GM18499 (cell line): Measurements from ENCODE around the gene ITSN1.

ENCODE experiments used
- ATAC-seq: cut with Tn5 transposase; IDR thresholded peaks from one replicate; pipeline ENCODE4 v1.9.1; 2021; ENCODE audit warnings: moderate number of reproducible peaks; ENCODE audit not compliant: insufficient read depth, unreplicated experiment

ITSN1 gene

DNA sequence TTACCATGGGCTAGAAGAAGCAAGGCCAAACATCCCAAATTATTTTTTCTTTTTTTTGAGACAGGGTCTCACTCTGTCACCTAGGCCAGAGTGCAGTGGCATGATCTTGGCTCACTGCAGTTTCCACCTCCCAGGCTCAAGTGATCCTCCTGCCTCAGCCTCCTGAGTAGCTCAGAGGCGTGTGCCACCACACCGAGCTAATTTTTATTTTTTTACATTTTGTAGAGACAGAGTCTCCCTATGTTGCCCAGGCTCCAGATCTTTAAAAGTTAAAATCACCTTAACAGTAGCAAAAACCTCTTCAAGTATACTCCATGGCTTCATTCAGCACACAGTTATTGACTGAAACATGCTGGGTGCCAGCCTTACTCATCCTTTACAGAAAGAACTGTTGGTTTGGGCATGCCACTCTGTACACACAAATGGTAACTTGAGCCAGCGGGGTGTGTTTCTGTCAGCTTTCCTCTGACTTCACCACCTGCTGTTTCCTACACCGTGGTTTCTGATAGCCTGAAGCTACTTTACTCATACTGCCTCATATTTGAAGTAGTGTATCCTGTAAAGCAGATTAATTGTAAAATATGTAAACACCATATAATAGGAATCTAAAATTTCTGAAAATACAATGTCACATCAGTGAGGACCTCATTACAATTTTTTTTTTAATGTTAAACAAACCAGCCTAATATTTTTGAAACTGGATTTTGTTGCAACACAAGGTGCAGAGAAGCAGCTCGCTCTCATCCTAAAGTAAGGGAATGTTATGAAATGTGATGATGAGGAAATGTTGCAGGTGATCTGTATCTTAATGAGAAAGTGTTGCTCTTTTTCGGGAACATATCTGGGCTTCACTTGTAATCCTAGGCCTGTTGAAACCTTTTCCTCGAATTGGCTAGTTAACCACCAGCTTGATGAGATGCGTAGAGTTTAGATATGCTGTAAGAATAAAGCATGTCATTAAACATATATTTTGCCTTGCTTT, 159.4 kb downstream of the ITSN1 start:
- no peak for ATAC-seq

DNA sequence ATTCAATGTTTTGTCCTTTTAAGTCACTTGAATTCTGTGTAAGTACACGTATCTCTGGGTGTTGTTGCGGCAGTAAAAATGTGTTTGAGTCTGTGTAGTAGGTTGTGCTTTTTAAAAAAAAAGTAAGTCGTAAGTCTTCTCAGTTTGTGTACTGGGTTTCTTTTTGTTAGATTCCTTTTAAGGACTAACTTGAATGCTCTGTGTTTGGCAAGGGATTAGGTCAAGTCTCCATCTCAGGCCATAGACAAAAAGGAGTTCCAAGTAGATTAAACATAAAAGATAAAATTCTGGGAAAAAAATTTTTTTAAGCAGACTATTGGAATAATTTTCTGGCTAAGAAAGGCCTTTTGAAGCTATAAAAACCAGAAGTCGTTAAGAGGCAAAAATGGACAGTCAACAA, 160.2 kb downstream of the ITSN1 start:
- no peak for ATAC-seq

DNA sequence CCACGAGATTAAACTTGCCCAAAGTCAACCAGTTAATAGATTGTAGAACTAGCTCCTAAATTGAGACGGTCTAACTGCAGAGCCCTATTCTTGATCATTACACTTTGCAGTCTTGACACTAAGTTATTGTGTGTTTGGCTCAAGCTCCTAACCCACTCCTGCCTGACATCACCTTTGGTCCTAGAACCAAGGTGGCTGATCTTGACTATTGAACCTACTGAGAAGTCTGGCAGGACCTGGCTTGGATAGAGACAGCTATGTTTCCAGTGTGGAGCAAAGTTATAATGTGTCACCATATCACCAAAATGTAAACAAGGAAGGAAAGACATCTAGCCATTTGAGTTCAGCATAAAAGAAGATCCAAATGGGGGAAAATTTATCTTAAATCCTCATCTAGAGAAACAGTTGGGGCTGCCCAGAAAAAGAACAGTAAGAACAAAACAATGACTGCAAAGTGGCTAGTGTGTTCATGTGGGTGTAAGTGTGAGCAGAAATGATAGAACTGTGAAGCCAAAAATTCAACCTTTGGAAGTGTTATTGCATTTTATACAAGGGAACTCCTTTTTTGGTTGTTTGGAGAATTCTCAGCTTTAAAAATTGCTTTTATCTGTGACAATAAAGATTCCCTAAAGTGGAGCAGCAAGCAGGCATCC, 166.5 kb downstream of the ITSN1 start:
- ATAC-seq = no peak

DNA sequence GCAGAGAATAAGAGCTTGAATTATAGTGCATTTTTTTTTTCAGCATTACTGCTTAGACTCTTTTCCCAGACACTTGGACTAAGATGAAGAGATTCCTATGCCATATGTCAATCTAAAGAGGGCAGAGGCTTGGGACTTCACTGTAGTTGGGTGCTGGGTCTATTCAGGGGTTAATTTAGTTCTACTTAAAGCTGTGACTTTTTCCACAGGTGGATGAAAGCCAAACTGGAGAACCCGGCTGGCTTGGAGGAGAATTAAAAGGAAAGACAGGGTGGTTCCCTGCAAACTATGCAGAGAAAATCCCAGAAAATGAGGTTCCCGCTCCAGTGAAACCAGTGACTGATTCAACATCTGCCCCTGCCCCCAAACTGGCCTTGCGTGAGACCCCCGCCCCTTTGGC, 168.5 kb downstream of the ITSN1 start:
- ATAC-seq = no peak

DNA sequence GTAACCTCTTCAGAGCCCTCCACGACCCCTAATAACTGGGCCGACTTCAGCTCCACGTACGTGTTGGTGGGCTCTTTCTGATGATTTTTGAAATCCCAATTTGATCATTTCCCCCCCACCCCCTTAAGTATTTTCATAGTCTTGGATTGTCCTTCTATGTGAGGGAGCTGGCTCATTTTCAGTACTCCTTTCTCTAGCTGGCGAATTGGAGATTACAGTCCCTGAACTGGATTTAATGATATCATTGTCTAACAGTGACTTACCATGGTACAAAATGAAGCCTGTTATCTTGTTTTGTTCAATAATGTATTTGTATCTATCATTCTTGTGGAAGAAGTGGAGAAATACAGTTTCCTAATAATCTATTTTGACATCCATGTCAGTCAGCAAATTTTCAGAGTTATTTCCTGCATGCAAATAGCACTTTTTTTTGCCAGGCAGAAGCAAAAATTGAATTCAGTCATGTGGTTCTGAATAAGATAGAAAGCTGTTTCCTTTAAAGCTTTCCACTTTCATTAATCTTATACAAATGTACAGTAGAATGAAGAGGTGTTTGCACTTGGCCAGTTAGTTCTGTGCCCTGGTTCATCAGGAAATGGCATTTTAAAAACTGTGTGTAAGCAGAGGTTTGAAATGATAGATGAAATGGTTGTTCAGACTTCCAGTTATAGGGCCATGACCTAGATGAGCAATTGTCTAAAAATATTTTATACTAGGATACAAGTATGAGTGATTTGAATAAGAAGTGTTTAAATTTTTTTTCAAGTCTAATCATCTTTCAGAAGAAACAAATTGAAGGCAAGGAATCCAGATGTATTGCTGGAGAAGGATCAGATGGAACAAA, 169.1 kb downstream of the ITSN1 start:
- ATAC-seq = no peak

DNA sequence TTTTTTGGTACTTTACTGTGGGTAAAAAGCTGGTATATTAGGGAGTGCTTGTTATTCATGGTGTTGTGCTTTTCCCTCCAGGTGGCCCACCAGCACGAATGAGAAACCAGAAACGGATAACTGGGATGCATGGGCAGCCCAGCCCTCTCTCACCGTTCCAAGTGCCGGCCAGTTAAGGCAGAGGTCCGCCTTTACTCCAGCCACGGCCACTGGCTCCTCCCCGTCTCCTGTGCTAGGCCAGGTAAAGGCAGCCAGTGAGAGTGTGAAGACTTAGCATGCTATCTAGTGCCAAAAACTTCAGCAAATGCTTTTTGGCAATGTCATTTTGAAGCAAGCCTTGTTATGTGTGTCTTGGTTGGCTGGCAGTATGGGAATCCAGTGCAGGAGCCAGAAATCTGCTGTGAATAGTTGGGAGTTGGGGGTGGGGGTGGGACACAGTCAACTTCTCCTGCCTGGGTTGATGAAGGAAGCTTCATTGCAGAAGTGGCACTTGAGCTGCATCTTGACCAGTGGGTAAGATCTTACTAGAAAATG, 171.6 kb downstream of the ITSN1 start:
- no peak for ATAC-seq

DNA sequence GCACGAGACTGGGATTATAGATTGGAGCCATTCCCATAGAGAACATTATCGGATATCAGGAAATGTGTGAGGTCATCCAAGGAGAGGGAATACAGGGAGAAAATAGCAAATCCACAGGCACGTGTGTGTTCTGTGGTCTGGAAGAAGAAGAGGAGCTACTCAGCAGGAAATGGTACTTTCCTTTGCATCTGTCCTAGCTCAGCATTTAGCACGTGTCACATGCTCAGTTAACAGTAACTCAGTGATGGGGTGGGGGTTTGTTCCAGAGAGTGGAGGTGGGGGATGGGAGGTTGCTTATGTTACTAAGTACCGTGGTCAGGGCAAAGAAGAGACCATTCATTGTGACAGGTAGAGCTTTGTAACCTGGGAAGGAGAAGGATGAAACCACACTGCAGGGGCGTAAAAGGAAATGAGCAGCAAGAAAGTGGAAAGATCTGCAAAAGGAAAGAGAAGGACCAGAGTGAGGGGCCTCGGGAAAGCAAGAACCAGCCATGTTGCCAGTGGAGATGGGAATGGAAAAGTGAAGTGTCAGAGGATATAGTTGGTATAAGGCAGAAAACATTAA, 172.9 kb downstream of the ITSN1 start:
- no peak for ATAC-seq

DNA sequence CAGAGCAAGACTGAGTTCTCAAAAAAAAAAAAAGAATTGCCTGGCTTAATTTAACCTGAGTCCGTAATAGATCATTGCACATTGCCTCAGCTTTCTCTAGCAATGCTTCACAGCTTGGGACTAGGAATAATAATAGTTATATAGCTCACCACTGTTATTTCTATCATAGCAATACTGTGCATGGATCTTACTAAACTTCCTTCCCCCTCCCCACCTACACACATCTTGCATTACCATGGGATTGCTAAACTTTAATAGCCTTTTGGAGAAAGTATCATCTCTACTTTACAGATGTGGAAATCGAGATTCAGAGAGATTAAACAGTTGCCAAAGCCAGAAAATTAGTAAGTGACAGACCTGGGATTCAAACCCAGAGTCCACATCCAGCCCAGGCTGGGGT, 173.9 kb downstream of the ITSN1 start:
- ATAC-seq = no peak

DNA sequence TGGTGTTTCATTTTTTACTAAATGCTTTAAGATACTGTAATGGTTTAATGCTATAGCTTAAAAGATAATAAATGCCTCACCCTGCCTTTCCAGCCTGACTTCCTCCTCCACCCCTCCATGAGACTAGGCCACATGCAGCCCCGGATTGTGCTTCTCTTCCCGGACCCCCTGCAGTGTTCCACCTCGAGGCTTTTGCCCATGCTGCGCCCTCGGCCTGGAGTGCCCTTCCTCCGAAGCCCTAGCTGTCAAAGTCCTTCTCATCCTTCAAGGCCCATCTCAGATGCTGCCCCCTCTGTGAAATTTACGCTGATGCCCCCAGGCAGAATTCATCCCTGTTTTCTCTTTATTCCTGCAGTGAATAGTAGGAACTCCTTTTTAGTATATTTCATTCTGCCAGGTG, 174.8 kb downstream of the ITSN1 start:
- ATAC-seq = no peak

DNA sequence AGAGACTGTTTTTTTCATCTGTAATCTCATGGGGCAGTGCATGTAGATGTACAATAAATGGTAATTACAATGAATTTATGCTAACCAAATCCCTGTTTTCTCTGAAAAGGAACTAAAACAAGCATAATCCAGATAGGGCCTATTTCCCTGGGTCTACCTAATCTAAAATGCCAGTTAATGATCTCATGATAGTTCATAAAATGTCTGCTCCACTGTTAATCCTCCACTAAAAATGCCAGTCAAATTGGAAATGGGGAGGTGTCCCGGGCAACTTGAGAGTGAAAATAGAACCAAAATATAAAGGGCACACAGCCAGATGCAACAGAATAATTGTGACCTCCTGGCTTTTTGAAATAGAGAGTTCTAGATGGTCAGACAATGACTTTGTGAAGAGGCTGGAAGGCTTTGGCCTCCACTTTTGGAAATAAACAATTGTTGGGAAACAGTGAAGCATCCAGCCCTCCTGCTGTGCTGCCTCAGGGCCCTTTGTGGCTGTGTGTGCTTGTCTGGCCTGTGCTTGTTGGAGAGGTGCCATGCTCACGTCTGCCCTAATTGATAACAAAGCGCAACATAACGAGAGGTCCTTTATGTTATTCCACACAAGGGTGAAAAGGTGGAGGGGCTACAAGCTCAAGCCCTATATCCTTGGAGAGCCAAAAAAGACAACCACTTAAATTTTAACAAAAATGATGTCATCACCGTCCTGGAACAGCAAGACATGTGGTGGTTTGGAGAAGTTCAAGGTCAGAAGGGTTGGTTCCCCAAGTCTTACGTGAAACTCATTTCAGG, 175.6 kb downstream of the ITSN1 start:
- ATAC-seq = no peak

DNA sequence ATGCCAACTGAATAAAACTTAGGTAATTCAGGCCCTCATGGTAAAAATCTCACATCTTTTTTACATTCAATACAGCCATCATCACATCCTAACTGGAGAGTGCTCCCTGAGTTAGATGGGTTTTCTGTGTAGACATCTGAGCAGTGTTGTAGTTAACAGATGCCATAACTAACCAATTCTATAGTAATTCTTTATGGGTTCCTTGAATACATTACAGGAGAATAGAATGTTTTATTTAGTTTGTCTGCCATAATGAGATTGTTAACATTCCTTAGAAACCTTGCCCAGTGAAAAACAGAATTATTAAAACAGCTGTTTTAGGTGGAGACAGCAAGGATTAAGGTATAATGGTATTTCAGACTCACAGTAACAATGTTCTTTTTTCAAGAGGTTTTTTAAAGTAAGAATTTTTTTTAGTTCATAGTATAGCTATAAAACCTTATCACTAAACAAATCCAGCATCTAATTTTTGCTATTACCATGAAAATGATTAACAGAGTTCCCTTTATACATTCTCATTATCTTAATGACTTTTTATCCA, 178.0 kb downstream of the ITSN1 start:
- ATAC-seq = no peak

DNA sequence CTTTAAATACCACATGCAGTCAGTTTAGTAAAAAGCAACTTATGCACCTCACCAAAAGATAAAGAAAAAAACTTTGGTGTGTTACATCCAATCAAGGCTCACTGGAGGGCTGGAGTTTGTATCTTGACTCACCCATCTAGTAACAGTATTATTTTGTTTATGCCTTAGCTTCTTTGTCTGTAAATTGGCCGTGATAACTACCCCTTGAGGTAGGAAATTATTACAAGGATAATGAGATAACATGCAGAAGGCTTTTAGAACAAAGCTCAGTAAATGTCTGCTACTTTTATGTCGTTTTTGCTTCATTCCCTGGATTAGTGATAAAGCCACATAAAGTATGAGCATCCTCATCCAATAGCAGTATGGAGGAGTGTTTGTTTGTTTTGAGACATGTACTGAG, 178.5 kb downstream of the ITSN1 start:
- no peak for ATAC-seq

DNA sequence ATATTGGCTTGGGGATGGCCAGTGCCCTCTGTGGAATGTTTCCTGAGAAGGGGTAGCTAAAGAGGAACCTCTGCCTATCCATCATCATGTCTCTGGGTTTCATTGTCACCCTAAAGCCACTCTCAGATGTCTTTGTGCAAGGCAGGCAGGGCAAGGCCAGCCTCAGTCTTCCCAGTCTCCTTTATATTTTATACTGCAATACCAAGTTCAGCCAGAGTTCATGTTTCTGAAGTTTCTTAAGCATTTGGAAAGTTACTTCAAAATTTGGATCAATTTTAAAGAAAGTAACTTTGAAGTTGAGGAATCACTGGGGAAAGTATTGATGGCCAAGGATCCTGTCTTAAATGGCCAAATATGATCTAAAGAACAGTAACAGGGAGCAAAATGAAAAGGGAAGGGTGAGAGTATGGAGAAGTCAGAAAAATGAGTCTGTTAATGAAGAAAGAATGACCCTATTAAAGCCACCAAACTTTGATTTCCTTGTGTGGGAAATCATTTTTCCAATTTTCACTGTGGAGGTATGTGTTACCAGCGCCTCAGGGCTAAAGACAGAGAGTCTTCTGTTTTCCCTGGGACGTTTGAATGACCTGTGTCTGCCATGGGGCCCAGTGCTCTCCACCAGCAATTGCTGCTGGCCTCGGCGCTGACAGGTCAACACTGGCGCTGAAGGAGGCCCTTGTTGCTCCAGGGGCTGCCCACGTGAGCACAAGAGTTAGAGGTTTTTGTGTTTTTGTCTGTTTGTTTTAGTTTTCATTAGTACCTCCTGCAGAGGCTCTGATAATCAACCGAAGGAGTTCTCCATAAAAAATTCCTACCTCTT, 179.4 kb downstream of the ITSN1 start:
- no peak for ATAC-seq

DNA sequence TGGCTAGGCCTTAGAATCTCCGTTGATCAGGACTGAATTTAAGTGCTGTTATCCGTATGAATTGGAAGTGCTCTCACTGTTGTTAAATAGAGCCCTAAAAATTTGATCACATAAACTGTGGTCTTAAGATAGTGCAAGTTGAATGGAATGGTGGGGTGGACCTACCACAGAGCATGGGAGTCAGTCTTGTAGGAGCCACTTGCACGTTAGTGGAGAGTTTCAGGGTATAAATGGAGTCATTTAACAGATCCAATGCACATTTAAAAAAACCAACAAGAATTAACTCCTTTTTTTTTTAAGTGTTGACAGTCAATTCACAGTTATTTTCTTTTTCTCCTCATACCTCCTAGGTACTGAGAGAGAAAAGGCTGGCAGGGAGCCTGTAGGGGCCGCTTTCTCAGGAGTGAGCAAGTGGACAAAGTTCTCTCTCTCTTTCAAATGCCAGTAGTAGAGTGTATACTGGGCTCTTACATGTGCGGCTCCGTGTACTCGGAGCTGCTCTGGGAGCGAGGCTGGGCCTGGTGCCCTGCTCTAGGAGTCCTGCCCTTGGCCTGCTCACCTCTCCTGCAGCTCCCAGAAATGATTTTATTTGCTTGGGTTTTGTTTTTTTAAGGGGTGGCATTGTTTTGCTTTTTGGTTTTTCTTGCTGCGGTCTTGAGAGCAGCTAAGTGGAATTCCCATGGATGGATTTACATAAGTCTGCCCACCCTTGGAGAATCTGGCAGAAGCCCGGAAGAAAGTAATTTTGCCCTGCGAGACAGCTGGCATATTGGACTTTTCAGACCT, 182.0 kb downstream of the ITSN1 start:
- no peak for ATAC-seq

DNA sequence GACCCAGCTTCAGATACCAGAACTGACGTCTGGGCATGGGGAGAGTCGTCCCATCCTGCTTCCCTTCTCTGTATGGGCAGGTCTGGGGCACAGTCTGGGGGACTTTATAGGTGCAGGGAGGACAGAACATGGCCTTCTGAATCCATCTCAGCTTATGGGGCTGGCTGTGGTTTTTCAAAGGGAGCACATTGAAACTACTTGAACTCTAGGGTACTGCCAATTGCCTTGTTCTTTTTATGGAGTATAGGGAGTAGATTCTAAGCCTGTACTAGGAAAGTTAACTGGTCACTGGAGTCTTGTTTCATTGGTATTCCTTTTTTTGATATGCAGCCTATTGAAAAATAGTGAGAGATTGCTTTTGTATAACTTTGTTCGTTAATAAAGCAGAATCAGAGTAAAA, 183.1 kb downstream of the ITSN1 start:
- ATAC-seq = no peak

DNA sequence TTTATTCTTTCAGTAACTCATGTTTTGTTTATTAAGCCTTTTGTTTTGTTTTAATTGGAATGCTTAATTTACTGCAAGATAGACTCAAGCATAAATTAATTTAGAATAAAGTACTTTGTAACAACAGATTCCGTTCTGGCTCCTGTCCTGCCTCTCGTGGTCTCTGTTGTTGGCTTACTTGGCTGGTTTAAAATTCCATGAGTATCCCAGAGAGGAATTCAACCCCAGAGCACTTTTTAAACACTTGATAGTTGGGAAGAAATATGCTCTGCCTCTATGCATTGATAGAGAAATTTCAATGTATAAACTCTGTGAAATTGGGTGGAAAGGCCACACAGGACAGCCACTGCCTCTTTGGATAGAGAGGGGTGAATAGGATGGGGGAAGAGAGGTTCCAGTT, 183.6 kb downstream of the ITSN1 start:
- ATAC-seq = no peak

DNA sequence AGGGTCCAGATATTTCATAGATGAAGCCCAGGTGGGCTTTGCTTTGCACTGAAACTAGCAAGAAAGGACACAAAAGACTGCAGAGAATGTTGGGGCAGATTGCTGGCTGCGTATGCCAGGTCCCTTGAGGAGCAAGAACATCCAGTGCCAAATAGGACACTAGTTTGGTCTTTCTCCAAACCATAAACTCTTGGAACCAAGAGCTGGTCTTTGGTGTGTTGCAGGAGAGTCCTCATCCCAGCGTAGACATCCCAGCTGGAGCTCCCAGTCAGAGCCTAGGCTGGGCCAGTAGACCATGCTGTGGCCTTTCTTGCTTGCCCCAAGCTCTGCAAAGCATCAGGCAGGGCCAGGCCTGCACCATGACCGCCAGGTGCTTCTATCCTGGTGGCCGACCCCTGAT, 185.8 kb downstream of the ITSN1 start:
- ATAC-seq = no peak

DNA sequence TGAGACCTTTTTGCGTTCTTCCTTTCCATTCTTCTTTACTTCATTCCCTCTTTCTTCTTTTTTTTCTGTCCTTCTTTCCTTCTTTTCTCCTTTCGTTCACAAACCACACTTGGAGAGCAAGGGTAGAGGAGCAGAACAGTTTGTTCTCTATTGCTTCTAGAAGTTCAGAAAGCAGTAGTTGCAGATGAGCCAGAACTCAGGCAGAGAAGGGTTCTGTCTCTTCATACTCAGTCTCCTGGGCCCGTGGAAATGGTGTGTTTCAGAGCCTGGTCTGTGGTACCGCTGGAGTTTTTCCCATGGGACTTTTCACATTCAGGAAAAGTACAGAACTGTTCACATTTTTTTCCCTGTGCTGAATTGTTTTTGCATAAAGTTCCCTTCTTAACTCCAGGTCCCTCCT, 186.3 kb downstream of the ITSN1 start:
- no peak for ATAC-seq
